HFFc6 (cell line): ENCODE data around the gene NEUROG2. TPM values are rescaled to one million over a fixed set of nuclear protein-coding genes. Genes with fewer than 3 reads are reported as not detected.

ENCODE experiments used
- DNase-seq: peaks from one replicate; pipeline ENCODE4 v3.0.0-alpha.2; 2018
- H3K27ac Mint-ChIP-seq: 2 replicates; pipeline ENCODE4 v1.8.0; 2020; ENCODE audit warnings: mild to moderate bottlenecking, mixed read lengths
- H3K27me3 Mint-ChIP-seq: 2 replicates; pipeline ENCODE4 v1.8.0; 2021; ENCODE audit warnings: mild to moderate bottlenecking, moderate library complexity, mixed read lengths; ENCODE audit not compliant: insufficient read depth
- H3K36me3 Mint-ChIP-seq: 2 replicates; pipeline ENCODE4 v1.8.0; 2021; ENCODE audit warnings: low read depth, mixed read lengths
- H3K4me1 Mint-ChIP-seq: 2 replicates; pipeline ENCODE4 v1.8.0; 2020; ENCODE audit warnings: low read depth, mixed read lengths
- H3K4me3 Mint-ChIP-seq: 2 replicates; pipeline ENCODE4 v1.8.0; 2020; ENCODE audit warnings: mild to moderate bottlenecking, moderate library complexity, mixed read lengths
- H3K9me3 Mint-ChIP-seq: 2 replicates; pipeline ENCODE4 v1.8.0; 2020; ENCODE audit warnings: mild to moderate bottlenecking, mixed read lengths
- CTCF ChIP-seq: fragments of 200-600 bp; sonication (generic); IDR thresholded peaks from 2 replicates; pipeline ENCODE4 v1.5.0; 2021; ENCODE audit warnings: antibody characterized with exemption, mild to moderate bottlenecking
- long read RNA-seq: library from polyadenylated mRNA; unstranded; transcript quantifications from one replicate; pipeline ENCODE4 v2.0.0, GENCODE V29; 2019
- total RNA-seq, 6 experiments: library from RNA; stranded (reverse); fragmentation: NEBNext Ultra II Directional; extraction: Animal tissue kit (Norgen Biotek cat#: 25700); gene quantifications; 2 replicates in 1 of 6; 3 replicates in 5 of 6; pipeline ENCODE4 v1.2.3, GENCODE V29; 2021

The NEUROG2 gene
- not detected for total RNA-seq
- long read RNA-seq, result 0 reads

- no peak within 1 kb of the TSS for H3K27ac Mint-ChIP-seq
- peak within 1 kb of the TSS; percentile 90 for H3K4me3 Mint-ChIP-seq
- peaks cover 77% of the 10 kb centered on the region for H3K27me3 Mint-ChIP-seq
- H3K9me3 Mint-ChIP-seq, result 0 out of 2 replicates have a peak, but pooled peaks cover 6% of the 10 kb centered on the region
- H3K4me1 Mint-ChIP-seq, result peaks cover 42% of the 10 kb centered on the region
- no peak for DNase-seq
- H3K36me3 Mint-ChIP-seq, result 0 out of 2 replicates have a peak, but pooled peaks cover 9% of the 10 kb centered on the region
- no peak for TF ChIP-seq CTCF
Observed at GRCh38 chr4:112516066-112516470, at the start of gene NEUROG2. NEUROG2 (minus strand) TSS chr4:112516180; CDS start chr4:112515475, 705 bp downstream.

GRCh38 chr4:112564706-112565270 is 48.8 kb upstream of the NEUROG2 start:
- Mint-ChIP-seq H3K9me3 (no peaks in the 10 kb centered on the region), H3K4me3 (no peak overlapping the region), H3K4me1 (no peaks in the 10 kb centered on the region), H3K27me3 (no peaks in the 10 kb centered on the region), H3K27ac (no peak overlapping the region), H3K36me3 (no peaks in the 10 kb centered on the region; the same call in 1 of the 2 replicates)
- no peak for DNase-seq
- TF ChIP-seq CTCF, result peak; percentile 31; the same call in 1 of the 2 replicates

GRCh38 chr4:112563431-112564200 is 47.6 kb upstream of the NEUROG2 start:
- no peaks in the 10 kb centered on the region for H3K27me3 Mint-ChIP-seq
- no peaks in the 10 kb centered on the region for H3K9me3 Mint-ChIP-seq
- no peak for DNase-seq
- no peaks in the 10 kb centered on the region; the same call in 1 of the 2 replicates for H3K36me3 Mint-ChIP-seq
- no peak for TF ChIP-seq CTCF
- H3K4me3 Mint-ChIP-seq, result no peak overlapping the region
- H3K27ac Mint-ChIP-seq, result no peak overlapping the region
- H3K4me1 Mint-ChIP-seq, result no peaks in the 10 kb centered on the region

GRCh38 chr4:112562254-112562879 is 46.4 kb upstream of the NEUROG2 start:
- Mint-ChIP-seq H3K27me3 (no peaks in the 10 kb centered on the region), H3K9me3 (no peaks in the 10 kb centered on the region), H3K4me1 (no peaks in the 10 kb centered on the region), H3K27ac (no peak overlapping the region), H3K4me3 (no peak overlapping the region), H3K36me3 (no peaks in the 10 kb centered on the region; the same call in 1 of the 2 replicates)
- no peak for TF ChIP-seq CTCF
- no peak for DNase-seq

GRCh38 chr4:112560084-112560483 is 44.1 kb upstream of the NEUROG2 start:
- Mint-ChIP-seq H3K4me3 (no peak overlapping the region), H3K27me3 (no peaks in the 10 kb centered on the region), H3K9me3 (no peaks in the 10 kb centered on the region), H3K36me3 (no peaks in the 10 kb centered on the region; the same call in 1 of the 2 replicates), H3K4me1 (no peaks in the 10 kb centered on the region), H3K27ac (no peak overlapping the region)
- TF ChIP-seq CTCF, result no peak
- no peak for DNase-seq
